CD4-positive, alpha-beta T cell treated with Interleukin-12 subunit alpha and Interleukin-12 subunit beta, for 1 hour (primary cell): ENCODE data around the gene TTC24.
"Not testable (repeated sequence)": the region's sequence is repeated elsewhere in the genome, so short reads cannot be mapped to it uniquely, and the experiment has no call there.

Experiments used
- DNase-seq: peaks from one replicate; pipeline ENCODE4 v3.0.0-alpha.2; 2020

TTC24 gene

DNA sequence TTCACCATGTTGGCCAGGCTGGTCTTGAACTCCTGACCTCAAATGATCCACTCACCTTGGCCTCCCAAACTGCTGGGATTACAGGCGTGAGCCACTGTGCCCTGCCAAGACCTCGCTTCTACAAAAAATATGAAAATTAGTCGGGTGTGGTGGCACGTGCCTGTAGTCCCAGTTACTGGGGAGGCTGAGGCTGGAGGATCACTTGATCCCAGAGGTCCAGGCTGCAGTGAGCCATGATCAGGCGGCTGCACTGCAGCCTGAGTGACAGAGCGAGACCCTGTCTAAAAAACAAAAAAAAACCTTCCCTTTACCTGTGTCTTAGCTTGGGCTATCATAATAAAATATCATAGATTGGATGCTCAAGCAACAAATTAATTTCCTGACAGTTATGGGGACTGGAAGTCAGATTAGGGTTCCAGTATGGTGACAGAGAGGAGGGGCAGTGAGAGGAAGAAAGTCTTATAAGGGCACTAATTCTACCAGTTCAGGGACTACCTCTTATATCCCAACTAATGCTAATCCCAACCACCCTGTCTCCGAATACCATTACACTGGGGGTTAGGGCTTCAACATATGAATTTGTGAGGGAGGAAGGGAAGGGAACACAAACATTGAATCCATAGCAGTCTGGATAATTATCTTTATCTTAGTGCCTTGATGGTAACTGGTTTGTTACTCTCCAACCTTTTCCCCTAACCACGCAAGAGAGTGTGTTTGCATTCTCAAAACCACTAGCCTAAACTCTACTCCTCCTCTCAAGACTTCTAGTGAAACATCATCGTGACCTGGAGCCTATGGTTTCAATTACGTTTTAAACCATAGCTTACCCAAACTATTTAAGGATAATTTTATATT is 11.0 kb downstream of the TTC24 start:
- DNase-seq: no peak

GRCh38 chr1:156591181-156591431 is 11.6 kb downstream of the TTC24 start:
- no peak for DNase-seq

DNA sequence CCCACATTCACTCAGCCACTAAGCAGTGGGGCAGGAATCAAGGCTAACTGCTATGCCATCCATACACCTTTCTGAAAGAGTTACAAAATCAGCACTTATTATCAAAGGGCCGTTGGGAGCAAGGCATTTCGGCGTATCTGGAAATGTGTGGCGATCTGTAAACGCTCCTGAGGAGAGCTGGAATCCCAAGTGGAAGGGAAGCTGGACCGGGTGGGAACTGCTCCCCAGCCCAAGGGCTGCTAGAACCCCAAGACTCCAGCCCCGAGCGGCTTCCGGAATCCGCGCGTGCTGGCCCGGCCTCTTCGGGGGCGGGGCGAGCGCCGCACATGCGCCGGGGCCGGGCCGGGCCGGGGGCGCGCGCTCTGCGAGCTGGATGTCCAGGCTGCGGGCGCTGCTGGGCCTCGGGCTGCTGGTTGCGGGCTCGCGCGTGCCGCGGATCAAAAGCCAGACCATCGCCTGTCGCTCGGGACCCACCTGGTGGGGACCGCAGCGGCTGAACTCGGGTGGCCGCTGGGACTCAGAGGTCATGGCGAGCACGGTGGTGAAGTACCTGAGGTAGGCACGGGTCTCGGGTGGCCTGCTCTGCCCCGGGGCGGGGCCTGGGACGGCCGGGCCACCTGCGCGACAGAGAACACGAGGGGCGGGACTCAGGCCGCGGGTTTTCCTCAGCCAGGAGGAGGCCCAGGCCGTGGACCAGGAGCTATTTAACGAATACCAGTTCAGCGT is 12.1 kb downstream of the TTC24 start, which contains the start of gene NAXE:
NAXE (plus strand) TSS at position 345 of the 726 bp plus-strand sequence; CDS start at position 374, 29 bp downstream.
- peak; percentile 72 for DNase-seq

DNA sequence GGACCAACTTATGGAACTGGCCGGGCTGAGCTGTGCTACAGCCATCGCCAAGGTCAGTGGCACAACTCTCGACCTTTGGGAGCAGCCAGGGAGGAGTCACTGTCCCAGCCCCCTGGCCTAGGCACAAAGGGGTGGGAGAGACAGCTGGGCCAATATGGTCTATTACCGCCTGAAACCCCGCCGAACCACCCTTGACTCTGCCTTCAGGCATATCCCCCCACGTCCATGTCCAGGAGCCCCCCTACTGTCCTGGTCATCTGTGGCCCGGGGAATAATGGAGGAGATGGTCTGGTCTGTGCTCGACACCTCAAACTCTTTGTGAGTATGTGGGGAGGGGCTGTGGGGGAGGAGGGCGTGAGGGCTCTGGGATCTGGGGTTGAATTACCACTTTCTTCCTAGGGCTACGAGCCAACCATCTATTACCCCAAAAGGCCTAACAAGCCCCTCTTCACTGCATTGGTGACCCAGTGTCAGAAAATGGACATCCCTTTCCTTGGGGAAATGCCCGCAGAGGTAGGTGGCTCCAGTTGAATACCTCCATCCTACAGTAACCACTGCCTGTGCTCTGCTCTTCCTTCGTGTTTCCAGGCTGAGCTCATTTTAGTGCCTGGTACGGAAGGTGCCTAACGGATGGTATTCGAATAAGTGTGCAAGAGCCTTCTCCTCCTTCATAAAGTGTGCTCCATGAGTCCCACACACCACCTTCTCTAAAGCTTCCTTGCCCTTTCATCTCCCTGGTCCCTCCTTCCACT is 12.8 kb downstream of the TTC24 start:
- DNase-seq: no peak

DNA sequence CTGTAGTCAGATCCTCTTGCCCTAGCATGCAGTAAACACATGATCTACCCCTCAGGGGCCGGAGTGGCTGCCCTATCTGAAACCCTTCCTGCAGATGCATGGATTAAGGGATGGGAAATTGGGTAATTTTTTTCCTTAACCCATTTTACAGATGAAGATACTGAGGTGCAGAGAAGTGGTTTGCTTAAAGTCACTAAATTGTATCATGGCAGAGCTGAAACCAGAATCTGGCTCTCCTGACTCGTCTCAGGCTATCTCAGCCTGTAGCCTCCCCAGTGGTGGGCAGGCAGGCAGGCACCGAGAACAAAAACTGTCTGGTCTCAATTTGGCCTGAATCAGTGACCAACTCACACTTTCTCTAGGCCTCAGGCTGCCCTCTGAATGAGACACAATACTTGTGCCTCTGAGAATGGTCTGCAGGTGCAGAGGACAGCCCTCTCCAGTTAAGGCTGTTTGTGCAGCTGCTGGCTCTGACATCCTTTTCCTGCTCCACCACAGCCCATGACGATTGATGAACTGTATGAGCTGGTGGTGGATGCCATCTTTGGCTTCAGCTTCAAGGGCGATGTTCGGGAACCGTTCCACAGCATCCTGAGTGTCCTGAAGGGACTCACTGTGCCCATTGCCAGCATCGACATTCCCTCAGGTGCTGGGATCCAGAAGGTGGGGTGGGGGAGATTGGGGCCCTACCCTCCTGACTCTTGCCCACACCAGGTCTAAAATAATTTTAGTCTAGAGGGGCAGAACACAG is 13.6 kb downstream of the TTC24 start:
- DNase-seq: no peak

DNA sequence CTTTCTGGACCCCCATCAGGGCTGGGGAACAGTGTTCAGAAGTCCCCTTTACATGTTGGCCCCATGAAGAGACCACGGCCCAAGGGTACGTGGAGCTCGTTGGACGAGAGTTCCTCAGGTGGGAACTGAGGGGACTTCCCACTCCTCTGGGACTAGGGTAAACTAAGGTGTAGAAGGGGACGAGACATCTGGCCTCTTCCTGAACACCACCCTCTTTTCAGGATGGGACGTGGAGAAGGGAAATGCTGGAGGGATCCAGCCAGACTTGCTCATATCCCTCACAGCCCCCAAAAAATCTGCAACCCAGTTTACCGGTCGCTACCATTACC is 14.1 kb downstream of the TTC24 start:
- no peak for DNase-seq

DNA sequence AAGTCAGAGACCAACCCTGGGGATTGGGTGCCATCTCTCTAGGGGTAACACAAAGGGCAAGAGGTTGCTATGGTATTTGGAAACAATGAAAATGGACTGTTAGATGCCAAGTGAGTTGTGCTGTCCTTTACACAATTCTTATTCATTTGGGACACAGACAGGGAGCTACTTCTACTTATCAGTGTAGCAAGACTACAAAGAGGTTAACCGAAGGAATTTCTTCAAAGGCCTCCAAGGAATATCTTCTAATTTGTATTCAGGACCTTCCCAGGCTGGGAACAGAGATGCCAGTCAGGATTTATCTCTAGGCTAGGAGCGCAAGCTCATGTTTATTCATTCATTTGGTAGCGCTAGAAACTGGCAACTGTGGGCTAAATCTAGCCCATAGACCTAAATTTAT is 14.7 kb downstream of the TTC24 start:
- DNase-seq: no peak

DNA sequence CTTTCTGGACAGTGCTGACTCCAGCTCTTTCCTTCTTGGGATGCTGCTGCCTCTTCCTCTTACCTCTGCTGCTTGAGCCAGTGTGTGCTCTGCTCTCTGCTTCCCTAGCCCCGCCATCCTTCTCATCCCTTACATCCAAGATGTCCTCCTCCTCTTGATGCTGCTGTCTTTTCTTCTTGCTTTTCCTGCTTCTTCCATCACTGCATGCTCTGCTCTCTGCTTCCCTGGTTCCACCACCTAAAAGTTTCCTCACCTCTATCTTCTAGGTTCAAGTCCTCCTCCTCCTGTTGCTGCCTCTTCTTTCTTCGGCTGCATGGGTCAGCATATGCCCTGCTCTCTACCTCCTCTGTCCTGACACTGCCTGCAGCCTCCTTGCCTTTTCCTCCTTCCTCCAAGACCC is 15.5 kb downstream of the TTC24 start:
- no peak for DNase-seq

DNA sequence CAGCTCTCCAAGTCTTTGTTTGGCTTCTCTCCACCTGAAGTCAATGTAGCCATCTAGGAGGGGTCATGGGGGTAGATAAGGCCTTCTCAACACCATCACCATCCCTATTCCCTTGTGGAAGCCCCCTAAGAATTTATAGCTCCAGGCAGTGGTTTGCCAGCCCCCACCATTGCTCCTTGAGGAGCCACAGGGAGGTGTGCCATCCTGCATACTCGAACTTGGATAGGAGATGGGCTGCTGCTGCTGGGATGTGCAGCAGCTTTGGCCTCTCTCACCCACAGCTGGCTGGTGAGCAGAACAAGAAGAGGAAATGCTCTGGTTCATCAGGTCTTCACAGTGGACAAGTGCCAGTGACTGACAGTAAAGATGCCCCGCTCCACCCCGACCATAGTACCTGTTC is 16.9 kb downstream of the TTC24 start:
- no peak for DNase-seq

DNA sequence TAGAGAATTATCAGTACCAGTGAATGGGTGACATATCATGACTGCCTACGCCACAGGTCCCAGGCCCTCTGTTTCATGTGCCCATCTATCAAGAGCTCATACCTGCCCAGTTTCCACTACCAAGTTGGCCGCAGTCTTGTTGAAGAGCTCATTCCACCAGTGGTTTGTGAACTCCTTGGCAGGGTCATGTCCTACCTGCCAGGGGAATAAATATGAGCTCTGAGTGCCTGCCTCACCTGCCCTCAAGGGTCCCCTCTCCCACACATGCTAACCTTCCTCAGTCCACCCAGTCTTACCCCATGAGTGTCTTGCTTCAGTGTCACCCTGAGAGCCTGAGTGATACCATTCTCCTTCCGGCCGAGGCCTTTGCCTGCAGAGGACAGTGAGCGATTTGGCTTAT is 18.6 kb downstream of the TTC24 start:
- DNase-seq: no peak

GRCh38 chr1:156598731-156599432 is 19.4 kb downstream of the TTC24 start:
- no peak for DNase-seq

DNA sequence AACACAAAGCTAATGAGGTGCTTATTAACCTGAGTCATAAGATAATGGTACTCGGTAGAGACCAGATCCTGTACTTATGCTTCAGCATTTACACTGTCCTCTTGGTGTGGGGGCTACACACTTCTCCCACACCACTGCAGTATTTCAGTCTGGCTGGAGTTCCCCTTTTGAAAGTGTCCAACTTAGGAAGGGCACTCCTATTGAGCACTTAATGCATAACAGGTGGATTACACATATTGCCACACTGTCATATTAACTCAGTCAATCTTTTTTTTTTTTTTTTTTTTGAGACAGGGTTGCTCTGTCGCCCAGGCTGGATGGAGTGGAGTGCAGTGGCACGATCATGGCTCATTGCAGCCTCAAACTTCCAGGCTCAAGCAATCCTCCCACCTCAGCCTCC is 20.3 kb downstream of the TTC24 start:
- peak; percentile 45 for DNase-seq

DNA sequence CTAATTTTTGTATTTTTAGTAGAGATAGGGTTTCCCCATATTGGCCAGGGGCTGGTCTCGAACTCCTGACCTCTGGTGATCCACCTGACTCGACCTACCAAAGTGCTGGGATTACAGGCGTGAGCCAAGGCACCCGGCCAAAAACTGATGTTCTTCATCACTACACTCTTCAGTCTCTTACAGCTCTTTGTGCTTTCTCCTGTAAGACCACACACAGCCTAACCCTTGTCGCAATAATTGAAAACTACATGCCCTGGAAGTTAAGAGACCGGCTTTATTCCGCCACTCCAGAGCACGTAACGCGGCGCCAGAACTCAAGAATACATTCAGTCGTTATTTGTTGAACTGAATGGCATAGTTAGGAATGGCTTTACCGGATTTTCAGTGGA is 21.2 kb downstream of the TTC24 start:
- no peak for DNase-seq

DNA sequence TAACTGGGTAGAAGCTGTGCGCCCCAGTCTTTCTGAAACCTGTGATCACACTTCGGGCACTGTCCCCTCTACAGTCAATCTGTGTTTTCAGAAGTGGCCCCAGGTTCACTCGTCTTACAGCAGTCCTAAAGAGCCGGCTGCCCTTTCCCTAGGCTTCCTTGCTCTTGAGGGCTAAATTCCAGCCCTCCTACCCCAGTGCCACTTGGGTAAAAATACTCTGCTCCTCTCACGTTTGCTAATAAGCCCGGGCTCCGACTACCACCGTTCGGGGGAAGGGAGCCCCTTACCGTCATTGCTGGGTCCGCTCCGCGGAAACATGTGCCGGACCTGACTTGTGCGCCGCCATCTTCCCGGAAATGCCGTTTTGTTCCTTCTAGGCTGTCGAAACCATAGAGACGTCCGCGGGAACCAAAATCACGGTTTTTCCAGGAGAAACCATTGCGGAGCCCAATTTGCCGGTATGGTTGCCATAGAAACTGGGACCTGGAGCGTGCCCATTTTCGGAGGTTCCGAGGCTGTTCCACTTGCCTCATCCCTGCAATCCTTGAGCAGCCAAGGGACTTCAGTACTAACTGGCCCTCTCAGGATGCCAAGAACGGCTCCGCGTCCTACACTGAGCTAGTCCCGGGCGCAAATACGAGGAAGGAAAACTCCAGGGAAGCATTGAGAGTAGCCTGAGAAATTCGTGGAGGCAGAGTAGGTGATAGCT is 21.8 kb downstream of the TTC24 start, which contains the start of gene GPATCH4:
GPATCH4 (minus strand) TSS at position 358 of the 709 bp plus-strand sequence.
- DNase-seq: peak; percentile 85

GRCh38 chr1:156601892-156602291 is 22.4 kb downstream of the TTC24 start:
- DNase-seq: no peak

DNA sequence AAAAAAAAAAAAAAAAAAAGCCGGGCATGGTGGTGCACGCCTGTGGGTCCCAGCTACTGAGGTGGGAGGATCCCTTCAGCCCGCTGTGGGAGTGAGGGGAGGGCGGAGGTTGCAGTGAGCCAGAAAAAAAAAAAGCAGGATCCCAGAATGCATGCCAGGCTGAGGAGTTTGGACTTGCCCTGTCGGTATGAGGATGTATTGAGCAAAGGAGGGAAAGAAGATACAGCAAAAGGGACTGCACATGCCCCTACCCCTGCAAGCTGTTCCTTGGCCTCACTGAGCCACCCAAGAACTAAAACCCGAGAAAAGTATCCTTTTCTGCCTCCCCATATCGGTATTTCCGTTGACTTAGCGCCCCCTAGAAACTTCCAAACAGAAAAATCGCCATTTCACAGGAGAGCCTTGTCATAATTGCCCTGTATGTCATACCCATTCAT is 23.1 kb downstream of the TTC24 start:
- DNase-seq: peak; percentile 31

GRCh38 chr1:156607344-156607743 is 27.8 kb downstream of the TTC24 start:
- DNase-seq: not testable (repeated sequence)

DNA sequence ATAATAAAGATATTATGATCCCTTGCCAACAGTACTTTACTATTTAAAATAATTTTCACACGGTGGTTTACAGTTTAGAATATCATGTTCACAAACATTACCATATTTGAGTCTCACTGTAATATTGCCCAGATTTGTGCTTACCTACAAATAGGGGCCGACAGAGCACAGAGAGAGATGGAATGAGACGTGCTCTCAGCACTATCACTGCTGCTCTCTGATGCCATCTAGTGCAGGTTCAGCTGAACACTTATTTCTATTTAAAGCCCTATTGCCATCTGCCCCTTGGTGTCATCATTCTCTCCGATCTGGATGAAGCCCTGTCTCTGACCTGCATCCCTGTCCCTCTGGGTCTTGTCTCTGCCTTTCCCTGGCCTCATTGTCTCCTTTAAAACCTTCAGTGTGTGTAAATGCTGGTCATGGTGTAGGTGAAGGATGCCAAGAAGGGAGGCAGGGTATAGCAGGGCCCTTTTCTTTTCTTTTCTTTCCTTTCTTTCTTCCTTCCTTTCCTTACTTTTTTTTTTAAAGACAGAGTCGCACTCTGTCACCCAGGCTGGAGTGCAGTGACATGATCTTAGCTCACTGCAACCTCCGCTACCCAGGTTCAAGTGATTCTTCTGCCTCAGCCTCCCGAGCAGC is 28.6 kb downstream of the TTC24 start:
- DNase-seq: peak; percentile 80

DNA sequence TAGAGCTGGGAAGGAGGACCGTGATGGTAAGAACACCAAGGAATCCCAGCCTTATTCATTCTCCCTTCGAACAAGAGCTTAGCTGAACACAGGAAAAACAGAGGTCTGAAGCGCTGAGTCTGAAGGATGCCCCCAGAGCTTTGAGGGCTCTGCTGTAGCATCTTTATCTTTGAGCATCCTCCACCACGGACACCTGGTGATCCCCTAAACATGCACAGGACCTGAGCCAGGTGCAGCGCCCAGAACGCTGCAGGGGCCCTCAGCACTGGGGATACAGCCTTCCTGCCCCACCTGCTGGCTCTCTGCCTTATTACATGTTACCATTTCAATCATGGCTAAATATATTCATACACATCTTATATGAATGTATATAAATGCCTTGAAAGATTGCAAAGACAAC is 29.5 kb downstream of the TTC24 start:
- peak; percentile 71 for DNase-seq

- not testable (repeated sequence) for DNase-seq
Observed at GRCh38 chr1:156610072-156610471, 30.5 kb downstream of the TTC24 start.

DNA sequence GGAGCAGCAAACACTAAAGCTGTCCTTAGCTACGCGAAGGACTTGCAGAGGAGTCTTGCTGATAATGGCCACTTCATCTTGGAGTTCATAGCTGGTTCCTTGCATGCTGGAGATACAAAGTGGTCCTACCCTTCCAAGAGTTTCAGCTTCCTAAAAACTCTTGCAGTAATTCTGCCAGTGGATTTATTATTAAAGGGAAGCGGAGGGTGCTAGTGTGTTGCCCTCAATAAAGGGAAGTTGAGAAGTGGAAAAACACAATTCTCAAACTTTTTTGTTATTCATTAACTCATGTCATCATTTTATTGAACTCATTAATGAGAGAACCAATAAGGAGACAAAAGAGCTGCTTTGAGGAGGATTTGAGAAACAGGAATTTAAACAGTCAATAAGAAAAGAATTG is 33.1 kb downstream of the TTC24 start:
- no peak for DNase-seq
